ENCODE data around the gene NINL.
A peak's percentile ranks its signal among the peaks of the same experiment; 100 is the strongest.
"Not testable (repeated sequence)": the region's sequence is repeated elsewhere in the genome, so short reads cannot be mapped to it uniquely, and the experiment has no call there.

NINL gene

DNA sequence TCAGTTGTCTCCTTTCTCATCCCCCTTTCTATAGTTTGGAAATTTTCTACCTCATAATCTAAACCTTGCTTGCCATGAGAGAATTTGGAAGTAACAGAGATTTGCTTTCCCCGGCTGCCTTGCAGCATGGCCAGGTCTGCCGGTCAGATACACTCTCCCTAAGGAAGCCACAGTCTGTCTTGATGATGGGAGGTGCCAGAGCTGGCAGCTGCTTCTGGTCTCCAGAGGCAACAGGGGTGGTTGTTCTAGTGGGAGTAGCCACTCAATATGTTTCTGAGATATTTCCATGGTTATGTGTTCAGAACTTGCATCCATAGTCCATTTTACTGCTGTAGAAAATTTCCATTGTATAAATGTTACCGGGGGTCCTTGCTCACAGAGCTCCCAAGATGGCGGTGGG is 5.4 kb upstream of the NINL start:
- not testable (repeated sequence) for DNase-seq

- DNase-seq: no peak
Measured at GRCh38 chr20:25588491-25588890, 3.2 kb upstream of the NINL start.

GRCh38 chr20:25587536-25587935 is 2.2 kb upstream of the NINL start:
- no peak for DNase-seq

GRCh38 chr20:25586877-25587276 is 1.5 kb upstream of the NINL start:
- no peak for DNase-seq

- not testable (repeated sequence) for DNase-seq
Measured at GRCh38 chr20:25583607-25584006, 1.7 kb downstream of the NINL start.

GRCh38 chr20:25580711-25581110 is 4.6 kb downstream of the NINL start:
- DNase-seq: peak; percentile 36

- DNase-seq: no peak
Measured at GRCh38 chr20:25579081-25579770, 6.1 kb downstream of the NINL start.

GRCh38 chr20:25576783-25577530 is 8.4 kb downstream of the NINL start:
- no peak for DNase-seq

GRCh38 chr20:25574411-25574810 is 10.9 kb downstream of the NINL start:
- peak; percentile 32 for DNase-seq

DNA sequence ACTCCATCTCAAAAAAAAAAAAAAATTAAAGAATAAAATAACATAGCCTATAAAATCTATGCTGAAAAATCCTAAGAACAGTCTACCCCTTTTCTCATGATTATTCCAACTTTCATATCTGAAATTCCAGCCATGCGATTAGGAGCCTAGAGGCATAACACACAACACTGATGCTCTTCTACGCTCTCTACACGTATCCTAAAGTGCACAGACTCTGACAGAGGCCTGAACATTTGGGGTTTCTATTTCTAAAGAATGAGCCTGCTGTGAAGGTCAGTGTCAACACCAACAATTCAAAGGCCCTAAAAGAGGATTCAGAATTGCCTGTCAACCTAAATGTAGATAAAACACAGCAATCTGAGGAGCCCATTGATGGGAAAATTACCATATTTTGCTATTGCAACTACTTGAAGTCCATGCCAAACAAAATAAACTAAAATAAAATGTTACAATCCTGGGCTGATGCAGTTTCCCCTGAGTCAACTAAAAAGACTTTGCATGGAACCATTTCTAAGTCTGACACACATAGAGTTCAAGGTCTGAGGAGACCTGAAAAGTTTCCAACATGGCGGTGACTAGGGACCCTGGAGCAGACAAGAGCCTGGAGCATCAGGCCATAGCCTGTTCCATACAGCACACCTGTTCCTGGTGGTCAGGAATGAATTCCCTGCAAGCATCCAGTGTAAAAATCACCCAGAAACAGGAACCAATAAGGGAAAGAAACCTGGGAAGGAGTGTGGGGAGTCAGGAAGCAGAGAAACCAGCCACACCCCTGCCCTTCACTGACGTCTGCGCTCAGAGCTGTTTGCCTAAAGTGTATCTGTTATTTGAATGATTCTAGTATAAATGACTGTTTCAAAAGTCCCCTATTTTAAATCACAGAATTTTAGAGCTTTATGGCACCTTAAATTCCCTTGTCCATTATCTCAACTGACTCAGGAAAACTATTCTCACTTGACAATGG is 11.8 kb downstream of the NINL start:
- peak; percentile 36 for DNase-seq

DNA sequence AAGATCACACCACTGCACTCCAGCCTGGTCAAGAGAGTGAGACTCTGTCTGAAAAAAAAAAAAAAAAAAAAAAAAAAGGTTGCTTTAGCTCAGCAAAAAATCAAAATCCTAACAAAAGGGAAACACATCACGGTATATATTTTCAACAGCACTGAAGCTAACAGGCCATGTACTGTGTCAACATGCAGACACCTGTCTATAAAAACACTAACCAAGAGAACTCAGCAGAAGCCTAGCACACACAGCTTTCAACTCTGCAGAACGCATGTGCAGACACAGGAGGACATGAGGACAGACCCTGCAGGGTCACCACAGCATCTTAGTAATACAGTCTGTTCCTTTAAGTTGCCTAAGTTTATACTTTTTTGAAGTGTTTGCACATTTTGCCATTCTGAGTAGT is 13.5 kb downstream of the NINL start:
- DNase-seq: no peak

GRCh38 chr20:25571240-25571639 is 14.1 kb downstream of the NINL start:
- DNase-seq: no peak

- DNase-seq: no peak
Measured at GRCh38 chr20:25570148-25570530, 15.2 kb downstream of the NINL start.

GRCh38 chr20:25567286-25567685 is 18.0 kb downstream of the NINL start:
- no peak for DNase-seq

GRCh38 chr20:25566821-25567220 is 18.5 kb downstream of the NINL start:
- DNase-seq: no peak

DNA sequence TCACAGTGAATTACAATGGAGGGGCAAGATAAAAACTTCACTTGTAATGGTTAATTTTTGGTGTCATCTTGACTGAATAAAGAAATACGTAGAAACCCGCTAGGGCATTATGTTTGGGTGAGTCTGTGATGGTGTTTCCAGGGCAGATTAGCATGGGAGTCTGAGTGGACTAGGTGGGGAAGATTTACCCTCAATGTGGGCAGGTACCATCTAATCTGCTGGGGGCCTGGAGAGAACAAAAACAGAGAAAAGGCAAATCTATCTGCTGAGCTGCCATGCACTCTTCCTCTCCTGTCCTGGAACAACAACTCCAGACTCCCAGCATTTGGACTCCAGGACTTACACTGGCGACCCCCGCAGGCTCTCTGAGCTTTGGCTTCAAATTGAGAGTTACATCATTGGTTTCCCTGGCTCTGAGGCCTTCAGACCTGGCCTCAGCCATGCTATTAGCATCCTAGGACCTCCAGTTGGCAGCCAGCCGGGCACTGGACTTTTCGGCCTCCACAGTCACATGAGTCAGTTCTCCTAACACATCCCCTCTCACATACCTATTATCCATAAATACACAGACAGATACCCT is 19.7 kb downstream of the NINL start:
- DNase-seq: no peak

DNA sequence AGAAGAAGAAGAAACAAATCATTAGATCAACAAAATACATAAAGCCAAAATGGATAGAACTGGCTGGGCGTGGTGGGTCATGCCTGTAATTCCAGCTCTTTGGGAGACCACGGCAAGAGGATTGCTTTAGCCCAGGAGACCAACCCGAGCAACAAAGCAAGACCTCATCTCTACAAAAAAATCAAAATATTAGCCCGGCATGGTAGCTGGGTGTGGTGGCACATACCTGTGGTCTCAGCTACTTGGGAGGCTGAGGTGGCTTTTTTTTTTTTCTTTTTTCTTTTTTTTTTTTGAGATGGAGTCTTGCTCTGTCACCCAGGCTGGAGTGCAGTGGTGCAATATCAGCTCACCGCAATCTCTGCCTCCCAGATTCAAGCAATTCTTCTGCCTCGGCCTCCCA is 21.5 kb downstream of the NINL start:
- no peak for DNase-seq

DNA sequence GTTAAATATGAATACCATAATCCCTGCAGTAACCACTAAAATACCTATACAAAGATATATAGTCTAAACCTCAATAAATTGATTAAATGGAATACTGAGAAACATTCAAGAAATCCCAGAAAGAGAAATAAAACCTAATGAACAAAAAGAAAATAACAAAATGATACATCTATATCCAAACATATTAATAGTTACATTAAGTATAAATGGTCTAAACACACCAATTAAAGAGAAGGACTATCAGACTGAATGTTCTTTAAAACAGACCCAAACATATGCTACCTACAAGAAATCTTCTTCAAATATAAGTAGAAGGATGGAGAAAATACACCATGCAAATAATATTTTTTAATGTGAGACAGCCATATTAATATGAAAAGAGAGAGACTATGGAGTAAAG is 22.0 kb downstream of the NINL start:
- DNase-seq: no peak

DNA sequence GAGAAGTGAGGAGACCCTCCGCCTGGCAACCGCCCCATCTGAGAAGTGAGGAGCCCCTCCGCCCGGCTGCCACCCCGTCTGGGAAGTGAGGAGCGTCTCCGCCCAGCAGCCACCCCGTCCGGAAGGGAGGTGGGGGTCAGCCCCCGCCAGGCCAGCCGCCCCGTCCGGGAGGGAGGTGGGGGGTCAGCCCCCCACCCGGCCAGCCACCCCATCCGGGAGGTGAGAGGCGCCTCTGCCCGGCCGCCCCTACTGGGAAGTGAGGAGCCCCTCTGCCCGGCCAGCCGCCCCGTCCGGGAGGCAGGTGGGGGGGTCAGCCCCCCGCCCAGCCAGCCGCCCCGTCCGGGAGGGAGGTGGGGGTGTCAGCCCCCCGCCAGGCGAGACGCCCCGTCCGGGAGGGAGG is 23.6 kb downstream of the NINL start:
- DNase-seq: not testable (repeated sequence)

DNA sequence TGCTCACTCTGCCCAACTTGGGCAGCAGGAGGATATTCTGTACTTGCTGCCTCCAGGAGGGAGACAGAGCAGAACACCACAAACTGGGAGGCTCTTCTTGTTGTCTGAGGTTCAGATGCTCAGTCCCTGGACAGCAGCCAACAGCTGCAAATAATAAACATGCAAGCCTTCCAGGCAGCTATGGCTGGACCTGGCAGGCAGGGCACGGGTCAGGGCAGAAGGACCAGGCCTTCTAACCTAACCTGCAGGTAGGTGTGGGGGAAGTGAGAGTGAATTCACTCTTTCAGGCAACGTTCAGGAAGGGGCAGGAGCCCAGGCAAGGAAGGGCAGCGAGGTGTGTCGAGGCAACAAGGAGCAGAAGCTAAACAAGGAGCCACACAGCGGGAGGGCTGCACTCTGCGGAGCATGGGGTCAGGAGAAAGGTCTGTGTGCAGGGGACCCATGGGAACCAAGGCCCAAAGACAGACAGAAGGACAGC is 31.5 kb downstream of the NINL start:
- peak; percentile 63 for DNase-seq

GRCh38 chr20:25552977-25553376 is 32.4 kb downstream of the NINL start:
- no peak for DNase-seq

DNA sequence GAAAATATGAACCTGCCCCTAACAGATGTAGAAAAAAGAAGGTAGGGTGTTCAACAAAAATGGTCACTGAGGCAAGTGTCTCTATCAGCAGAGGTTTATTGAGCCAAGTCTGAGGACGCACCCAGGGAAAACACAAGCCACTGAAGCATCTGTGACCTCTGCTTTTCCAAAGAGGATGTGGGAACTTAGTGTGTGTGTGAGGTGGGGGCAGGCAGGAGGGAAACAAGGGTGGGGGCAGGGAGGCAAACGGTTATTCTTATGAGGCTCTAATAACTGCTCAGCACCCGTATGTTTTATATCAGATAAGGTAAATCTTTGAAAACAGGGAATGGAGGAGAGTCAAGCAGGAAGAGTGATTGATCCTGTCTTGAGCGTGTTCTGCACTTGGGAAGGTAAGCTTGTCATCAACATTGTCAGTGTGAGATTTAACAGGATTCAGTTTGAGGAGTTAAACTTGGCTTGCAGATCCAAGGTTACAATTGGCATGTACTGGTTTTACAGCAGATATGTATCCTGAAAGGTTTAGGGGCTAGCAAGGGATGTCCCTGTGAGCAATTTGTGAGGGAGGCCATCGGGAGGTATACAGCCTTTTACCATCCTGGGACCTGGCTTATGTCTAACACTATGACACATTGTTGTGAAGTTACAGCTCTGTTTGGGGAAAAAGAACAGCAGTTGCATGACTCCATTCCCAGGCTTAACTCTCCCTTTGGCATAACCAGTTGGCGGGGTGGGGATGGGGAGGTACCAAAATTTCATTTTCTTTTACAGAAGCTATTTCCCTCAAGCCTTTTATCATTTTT is 33.7 kb downstream of the NINL start:
- no peak for DNase-seq

All from fibroblast of upper back skin (primary cell).